GM12874 (cell line): ENCODE measurements around the gene PBX3.

ENCODE experiments used
- TF ChIP-seq, protein P1 (sequence below): IDR thresholded peaks from 2 replicates; pipeline ENCODE4 v1.5.1; 2011; ENCODE audit warnings: low read depth, mild to moderate bottlenecking, control low read depth, low read length, moderate library complexity; ENCODE audit not compliant: insufficient read depth

PBX3 gene

DNA sequence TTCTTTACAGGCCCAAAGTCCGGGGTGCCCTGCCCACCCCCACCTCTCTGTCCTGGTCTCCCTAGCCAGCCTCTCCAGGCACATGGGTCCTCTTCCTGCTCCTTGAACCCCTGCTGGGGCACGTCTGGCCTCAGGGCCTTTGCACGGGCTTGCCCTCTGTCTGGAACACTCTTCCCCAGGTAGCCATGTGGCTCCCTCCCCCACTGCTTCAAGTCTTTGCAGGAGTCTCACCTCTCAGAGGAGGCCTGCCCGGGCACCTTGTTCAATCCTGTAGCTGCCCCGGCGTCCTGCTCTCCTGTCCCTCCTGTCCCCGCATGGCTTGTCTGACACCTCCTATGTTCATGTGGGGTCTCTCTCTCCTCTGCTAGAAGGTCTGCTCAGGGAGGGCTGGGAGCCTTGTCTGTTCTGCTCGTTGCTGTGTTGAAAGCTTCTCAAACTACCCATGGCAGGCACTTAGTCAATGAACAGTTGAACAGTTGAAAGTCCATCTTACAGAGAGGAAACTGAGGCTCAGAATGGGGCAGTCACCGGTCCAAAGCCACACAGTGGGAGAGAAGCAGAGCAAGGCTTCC, 241.4 kb downstream of the PBX3 start:
- TF ChIP-seq, protein P1, sequence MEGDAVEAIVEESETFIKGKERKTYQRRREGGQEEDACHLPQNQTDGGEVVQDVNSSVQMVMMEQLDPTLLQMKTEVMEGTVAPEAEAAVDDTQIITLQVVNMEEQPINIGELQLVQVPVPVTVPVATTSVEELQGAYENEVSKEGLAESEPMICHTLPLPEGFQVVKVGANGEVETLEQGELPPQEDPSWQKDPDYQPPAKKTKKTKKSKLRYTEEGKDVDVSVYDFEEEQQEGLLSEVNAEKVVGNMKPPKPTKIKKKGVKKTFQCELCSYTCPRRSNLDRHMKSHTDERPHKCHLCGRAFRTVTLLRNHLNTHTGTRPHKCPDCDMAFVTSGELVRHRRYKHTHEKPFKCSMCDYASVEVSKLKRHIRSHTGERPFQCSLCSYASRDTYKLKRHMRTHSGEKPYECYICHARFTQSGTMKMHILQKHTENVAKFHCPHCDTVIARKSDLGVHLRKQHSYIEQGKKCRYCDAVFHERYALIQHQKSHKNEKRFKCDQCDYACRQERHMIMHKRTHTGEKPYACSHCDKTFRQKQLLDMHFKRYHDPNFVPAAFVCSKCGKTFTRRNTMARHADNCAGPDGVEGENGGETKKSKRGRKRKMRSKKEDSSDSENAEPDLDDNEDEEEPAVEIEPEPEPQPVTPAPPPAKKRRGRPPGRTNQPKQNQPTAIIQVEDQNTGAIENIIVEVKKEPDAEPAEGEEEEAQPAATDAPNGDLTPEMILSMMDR = no peak

DNA sequence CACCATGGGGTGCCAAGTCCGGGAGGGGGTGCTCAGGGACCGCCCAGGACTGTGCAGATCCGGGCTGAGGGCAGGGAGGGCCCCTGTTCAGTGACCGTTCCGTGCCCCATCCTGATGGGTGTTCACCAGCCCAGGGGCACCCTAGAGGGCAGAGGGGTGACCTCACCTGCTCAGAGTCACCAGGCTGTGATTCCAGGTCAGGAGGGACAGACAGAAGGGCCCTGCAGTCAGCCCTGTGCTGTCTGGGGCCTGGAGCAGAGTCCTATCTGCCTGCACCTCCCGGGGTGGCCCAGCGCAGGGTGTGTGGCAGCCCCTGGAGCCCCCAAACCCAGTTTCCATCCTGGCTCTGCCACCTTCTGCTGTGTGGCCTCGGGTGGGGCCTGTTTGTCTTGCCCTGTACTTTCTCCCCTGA, 241.9 kb downstream of the PBX3 start:
- TF ChIP-seq, protein P1 = no peak

DNA sequence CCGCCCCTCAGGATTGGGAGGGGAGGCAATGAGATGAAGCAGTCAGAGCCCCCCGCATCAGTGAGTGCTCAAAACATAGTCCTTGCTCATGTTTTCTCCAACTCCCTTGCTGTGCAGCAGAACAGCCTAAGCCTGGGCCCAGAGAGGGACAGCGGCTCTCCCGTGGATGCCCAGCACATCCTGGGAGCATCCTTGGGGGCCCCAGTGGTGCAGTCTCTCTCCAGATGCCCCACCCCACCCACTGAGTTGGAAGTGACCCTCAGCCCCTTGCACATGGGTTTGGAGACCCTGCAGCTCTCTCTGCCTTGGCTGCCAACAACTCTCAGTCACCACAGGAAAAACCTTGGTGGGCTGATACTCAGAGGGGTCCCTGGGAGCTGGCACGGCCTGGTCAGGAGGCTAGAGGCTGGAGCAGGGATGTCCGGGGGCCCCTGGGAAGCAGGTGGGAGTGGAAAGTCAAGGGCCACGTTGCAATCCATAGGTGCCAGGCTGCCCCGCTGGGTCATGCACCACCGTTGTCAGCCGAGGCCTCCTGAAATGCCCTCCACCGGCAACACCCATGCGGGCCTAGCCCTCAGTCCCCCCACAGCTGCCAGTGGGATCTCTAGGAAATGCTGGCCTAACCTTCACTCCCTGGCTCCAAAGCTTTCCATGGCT, 242.5 kb downstream of the PBX3 start:
- TF ChIP-seq, protein P1 = no peak

DNA sequence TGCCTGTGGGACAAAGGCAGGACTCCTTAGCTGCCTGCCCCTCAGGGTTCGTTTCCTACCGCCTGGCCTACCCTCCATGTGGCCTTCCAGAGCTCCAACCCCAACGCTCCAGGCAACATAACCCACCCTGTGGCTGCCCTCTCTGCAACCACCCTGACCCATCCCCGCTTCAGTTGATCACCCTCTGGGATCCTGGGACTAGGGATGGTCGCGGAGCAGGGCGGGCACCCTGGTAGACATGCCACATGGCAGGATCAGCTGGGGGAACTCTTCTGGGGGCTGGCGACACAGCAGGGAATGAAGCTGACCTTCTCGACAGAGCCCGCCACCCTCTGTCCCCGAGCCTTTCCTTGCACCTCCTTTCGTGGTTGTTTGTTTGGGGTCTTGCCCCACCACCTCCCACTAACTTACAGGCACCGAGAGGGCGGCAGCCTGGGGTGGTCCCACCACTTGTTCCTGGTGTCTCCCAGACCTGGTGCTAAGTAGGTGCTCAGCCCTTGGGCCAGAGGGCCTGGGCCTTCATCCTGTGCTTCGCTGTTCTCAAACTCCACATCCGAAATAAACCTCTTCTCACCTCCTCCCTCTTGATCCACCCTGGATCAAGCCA, 243.1 kb downstream of the PBX3 start:
- TF ChIP-seq, protein P1 = no peak

DNA sequence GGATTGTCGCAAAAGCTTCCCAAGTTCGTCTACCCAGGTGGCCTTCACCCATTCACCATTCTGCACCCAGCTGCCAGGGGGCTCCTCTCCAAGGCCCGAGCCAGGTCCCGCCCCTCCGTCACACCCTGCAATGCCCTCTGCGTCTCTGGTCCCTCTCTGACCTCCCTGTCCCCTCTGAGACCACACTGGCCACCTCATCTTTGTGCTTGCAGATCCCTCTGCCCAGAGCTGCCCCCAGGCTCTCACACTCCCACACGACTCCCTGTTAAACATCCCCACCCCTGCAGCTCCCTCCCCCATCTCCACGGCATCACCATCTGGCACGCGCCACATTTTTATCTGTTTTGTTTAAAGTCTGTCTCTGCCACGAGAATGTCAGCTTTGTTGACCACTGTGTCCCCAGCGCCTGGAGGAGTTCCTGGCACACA, 243.6 kb downstream of the PBX3 start:
- TF ChIP-seq, protein P1 = no peak

DNA sequence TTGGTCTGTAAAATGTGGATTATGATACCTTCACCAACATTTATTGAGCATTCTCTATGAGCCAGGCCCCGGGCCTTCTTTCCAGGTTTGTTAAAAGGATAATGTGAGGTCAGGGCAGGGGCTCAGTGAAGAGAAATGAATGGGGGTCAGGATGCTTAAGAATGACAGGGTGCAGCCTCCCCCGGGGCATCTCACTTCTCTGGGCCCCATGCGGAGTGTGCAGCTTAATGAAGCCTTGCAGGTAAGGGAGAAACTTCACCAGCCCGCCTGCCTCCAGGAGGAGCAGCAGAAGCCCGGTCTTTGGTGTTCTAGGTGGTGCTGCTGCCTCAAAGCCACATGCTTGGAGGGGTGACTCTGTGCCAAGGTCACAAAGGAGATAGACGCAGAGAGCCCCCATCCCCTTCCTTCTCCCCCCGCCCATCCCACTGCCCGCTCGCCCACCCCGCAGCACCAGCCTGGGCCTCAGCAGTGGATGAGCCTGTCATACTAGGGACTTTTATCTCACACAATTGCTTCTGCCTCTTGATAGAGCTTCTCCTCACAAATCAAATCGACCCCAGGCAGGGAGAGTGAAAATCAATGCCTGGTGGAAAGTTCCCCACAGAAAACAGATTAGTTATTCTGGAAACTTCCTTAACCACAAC, 244.8 kb downstream of the PBX3 start:
- TF ChIP-seq, protein P1 = no peak

DNA sequence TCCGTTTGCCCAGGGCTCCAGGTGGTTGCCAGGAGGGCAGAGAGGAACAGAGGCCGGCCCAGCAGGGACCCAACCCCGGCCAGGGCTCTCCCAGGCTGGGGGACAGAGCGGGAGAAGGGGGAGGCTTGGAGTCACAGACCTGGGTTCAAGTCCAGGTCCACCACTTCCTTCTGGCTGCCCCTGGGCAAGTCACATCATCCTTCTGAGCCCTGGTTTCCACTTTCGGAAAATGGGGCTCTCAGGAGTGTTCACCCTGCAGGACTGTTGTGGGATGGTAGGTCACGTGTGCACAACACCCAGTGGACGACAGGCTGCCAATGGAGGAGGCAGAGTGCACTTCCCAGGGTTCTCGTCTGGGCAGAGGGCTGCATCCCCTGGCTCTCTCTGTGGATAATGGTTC, 245.4 kb downstream of the PBX3 start:
- TF ChIP-seq, protein P1 = no peak
